Thoracic aorta (tissue), 2 donors: ENCODE measurements around the gene PDE6H. TPM values are rescaled to one million over a fixed set of nuclear protein-coding genes. Genes with fewer than 3 reads are reported as not detected.

Experiments
- ATAC-seq: fragments of 150-250 bp; one replicate; pipeline ENCODE4 v1.8.0; 2017; ENCODE audit warnings: low read depth; ENCODE audit not compliant: insufficient number of reproducible peaks, low FRiP score
- DNase-seq: peaks from one replicate; pipeline ENCODE4 v3.0.0-alpha.2; 2020; ENCODE audit warnings: low spot score
- H3K27ac ChIP-seq, 2 donors: fragments of 200-600 bp; sonication (generic); 1 replicate in 1 of 2; 2 replicates in 1 of 2; pipeline ENCODE4 v1.5.1; 2016; ENCODE audit warnings: mild to moderate bottlenecking in 2 of 2, moderate library complexity in 2 of 2
- H3K27me3 ChIP-seq: fragments of 200-600 bp; sonication (generic); replicated peaks from 2 replicates; pipeline ENCODE4 v1.6.0; 2016; ENCODE audit warnings: mild to moderate bottlenecking; ENCODE audit not compliant: insufficient read depth
- H3K36me3 ChIP-seq: fragments of 200-600 bp; sonication (generic); one replicate; pipeline ENCODE4 v1.5.1; 2016
- H3K4me1 ChIP-seq, 2 donors: fragments of 200-600 bp; sonication (generic); 1 replicate in 1 of 2; 2 replicates in 1 of 2; pipeline versions ENCODE4 v1.5.1 to v1.6.0; 2016; ENCODE audit warnings: low read depth in 2 of 2, mild to moderate bottlenecking in 1 of 2; ENCODE audit not compliant: control insufficient read depth in 1 of 2
- H3K4me3 ChIP-seq: fragments of 200-600 bp; sonication (generic); 2 replicates; pipeline ENCODE4 v1.5.1; 2016; ENCODE audit warnings: mild to moderate bottlenecking
- H3K9me3 ChIP-seq: fragments of 200-600 bp; sonication (generic); 2 replicates; pipeline ENCODE4 v1.5.1; 2016
- CTCF ChIP-seq: fragments of 200-600 bp; sonication (generic); IDR thresholded peaks from one replicate; pipeline ENCODE4 v1.5.1; 2019; ENCODE audit warnings: antibody characterized with exemption
- total RNA-seq, 2 donors: library from RNA; depleted of rRNA; stranded (reverse); fragments of >200 nt; gene quantifications; one replicate each; pipeline versions ENCODE4 v1.1.0 to v1.2.3, GENCODE V29; 2016

PDE6H gene
- total RNA-seq, 2 donors from 2014 or later = not detected

GRCh38 chr12:14962153-14962539 is 10.7 kb upstream of the PDE6H start:
- Histone ChIP-seq H3K4me3 (peak overlapping the region; percentile 73), H3K27me3 (no peaks in the 10 kb centered on the region), H3K9me3 (no peaks in the 10 kb centered on the region), H3K27ac (peak overlapping the region in 1 of 2 donors; percentile 60), H3K4me1 (peaks cover 15 to 50% of the 10 kb centered on the region in 2 donors), H3K36me3 (no peaks in the 10 kb centered on the region)
- TF ChIP-seq CTCF = no peak
- no peak for ATAC-seq
- no peak for DNase-seq

- no peak for TF ChIP-seq CTCF
- H3K36me3 ChIP-seq = no peaks in the 10 kb centered on the region
- H3K9me3 ChIP-seq = no peaks in the 10 kb centered on the region
- DNase-seq (no peak), ATAC-seq (no peak)
- H3K4me3 ChIP-seq = no peak overlapping the region
- no peaks in the 10 kb centered on the region for H3K27me3 ChIP-seq
- H3K4me1 ChIP-seq = peaks cover 9 to 43% of the 10 kb centered on the region in 2 donors
- H3K27ac ChIP-seq = peak overlapping the region in 1 of 2 donors; percentile 35
These were observed 10.0 kb upstream of the PDE6H start for GRCh38 chr12:14962797-14963196.

DNA sequence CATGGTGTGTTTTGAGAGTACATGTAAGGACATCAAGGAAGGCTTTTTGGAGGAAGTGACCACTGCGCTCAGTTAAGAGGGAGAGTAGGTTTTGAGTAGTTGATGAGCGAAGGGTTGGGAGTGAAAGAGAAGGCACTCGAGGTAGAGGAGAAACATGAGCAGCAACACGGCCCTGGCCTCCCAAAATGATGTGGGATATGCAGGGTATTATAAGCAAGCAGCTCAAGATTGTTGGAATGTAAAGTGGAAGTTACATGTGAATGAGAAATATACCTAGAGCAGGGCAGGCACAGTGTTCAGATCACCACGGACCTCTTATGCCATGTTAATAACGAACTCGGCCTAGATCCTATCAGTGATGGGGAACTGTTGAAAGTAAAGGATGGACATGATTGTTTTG is 9.3 kb upstream of the PDE6H start:
- Histone ChIP-seq H3K4me1 (peaks cover 4 to 36% of the 10 kb centered on the region in 2 donors), H3K36me3 (no peaks in the 10 kb centered on the region), H3K27me3 (no peaks in the 10 kb centered on the region), H3K4me3 (no peak overlapping the region), H3K9me3 (no peaks in the 10 kb centered on the region), H3K27ac (no peak overlapping the region)
- ATAC-seq (no peak), DNase-seq (no peak)
- TF ChIP-seq CTCF = no peak

- H3K27me3 ChIP-seq = no peaks in the 10 kb centered on the region
- no peak overlapping the region for H3K4me3 ChIP-seq
- DNase-seq = no peak
- H3K4me1 ChIP-seq = peaks cover 4 to 27% of the 10 kb centered on the region in 2 donors
- H3K9me3 ChIP-seq = no peaks in the 10 kb centered on the region
- no peak overlapping the region for H3K27ac ChIP-seq
- no peak for ATAC-seq
- TF ChIP-seq CTCF = no peak
- no peaks in the 10 kb centered on the region for H3K36me3 ChIP-seq
These were observed 8.4 kb upstream of the PDE6H start for GRCh38 chr12:14964406-14964805.

- peaks cover 4 to 20% of the 10 kb centered on the region in 2 donors for H3K4me1 ChIP-seq
- H3K4me3 ChIP-seq = no peak overlapping the region
- no peaks in the 10 kb centered on the region for H3K27me3 ChIP-seq
- no peaks in the 10 kb centered on the region for H3K9me3 ChIP-seq
- H3K36me3 ChIP-seq = no peaks in the 10 kb centered on the region
- DNase-seq (no peak), ATAC-seq (no peak)
- no peak for TF ChIP-seq CTCF
- H3K27ac ChIP-seq = no peak overlapping the region
These were observed 7.6 kb upstream of the PDE6H start for GRCh38 chr12:14965221-14965620.
